GM21529 (cell line): ENCODE results near the gene RGS11.
"Not testable (repeated sequence)": the region's sequence is repeated elsewhere in the genome, so short reads cannot be mapped to it uniquely, and the experiment has no call there.

ENCODE experiments used
- ATAC-seq: cut with Tn5 transposase; IDR thresholded peaks from one replicate; pipeline ENCODE4 v1.9.1; 2021; ENCODE audit not compliant: unreplicated experiment

The RGS11 gene

DNA sequence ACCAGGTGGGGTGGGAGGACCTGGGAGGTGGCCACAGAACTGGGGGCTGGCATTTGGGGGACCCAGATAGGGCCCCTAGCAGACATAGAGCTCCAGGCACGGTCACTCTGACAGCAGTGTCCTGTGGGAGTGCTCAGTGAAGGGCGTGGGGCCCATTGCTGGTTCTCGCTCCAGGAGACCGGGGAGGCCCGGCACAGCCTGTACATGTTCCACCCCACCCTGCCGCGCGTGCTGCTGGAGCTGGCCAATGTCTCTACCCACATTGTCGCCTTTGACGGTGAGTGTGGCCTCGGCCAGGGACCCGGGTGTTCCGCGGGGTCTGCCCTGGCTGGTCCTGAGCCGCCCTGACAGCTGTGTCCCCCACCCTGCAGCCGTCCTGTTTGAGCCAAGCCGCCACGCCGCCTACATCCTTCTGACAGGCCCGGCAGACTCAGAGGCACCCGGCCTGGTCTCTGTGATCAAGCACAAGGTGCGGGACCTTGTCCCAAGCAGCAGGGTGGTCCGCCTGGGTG, 11.2 kb downstream of the RGS11 start:
- no peak for ATAC-seq

DNA sequence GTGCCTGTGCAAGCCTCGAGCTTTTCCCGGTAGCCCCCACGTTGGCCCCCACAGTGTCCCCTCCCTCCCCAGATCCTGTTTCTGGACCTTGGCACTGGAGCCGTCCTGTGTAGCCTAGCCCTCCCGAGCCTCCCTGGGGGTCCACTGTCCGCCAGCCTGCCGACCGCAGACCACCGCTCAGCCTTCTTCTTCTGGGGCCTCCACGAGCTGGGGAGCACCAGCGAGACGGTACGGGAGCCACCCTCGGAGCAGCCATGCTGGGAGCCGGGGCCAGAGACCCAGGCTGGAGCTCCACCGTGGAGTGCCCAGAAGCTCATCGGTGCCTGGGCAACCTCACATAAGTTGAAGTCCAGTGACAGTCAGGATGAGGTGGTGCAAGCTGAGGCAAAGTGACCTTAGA, 11.8 kb downstream of the RGS11 start:
- ATAC-seq, result no peak

DNA sequence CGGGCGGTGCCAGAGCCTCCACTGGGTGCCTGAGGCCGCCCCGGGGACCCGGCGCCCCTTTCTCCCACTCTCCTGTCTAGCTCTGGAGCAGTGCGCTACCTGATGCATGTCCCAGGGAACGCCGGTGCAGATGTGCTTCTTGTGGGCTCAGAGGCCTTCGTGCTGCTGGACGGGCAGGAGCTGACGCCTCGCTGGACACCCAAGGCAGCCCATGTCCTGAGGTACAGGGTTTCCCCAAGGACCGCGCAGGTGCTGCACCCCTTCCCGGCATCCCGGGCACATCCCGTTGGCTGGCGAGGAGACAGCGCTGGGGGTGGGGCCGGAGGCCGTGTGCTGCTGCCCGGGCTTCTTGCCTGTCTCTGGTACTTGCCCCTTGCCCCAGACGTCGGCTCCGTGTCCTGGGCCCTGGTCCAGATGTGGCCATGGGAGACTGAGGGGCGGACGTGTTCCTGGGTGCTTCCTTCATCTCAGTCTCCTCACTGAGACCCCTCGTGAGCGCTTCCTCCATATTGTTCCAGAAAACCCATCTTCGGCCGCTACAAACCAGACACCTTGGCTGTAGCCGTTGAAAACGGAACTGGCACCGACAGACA, 12.5 kb downstream of the RGS11 start:
- ATAC-seq, result no peak

DNA sequence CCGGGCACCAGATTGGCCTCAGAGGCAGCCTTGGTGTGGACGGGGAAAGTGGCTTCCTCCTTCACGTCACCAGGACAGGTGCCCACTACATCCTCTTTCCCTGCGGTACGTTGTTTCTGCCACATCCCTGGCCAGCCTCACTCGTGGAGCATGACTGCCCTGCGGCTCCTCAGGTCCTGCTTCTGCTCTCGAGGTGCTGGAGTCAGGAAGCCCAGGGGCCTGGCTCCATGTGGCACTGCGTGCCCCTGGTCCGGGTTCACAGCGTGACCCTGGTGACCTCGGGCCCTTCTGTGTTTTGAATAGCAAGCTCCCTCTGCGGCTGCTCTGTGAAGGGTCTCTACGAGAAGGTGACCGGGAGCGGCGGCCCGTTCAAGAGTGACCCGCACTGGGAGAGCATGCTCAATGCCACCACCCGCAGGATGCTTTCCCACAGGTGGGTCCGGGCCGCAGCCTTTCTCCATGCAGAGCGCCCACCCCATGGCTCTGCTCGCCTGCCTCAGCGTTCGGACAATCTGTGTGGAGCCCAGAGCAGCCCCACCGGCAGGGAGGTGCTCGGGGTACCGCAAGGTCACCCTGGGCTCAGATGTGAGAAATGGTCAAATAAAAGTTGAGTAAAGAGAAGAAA, 13.5 kb downstream of the RGS11 start:
- ATAC-seq, result no peak

DNA sequence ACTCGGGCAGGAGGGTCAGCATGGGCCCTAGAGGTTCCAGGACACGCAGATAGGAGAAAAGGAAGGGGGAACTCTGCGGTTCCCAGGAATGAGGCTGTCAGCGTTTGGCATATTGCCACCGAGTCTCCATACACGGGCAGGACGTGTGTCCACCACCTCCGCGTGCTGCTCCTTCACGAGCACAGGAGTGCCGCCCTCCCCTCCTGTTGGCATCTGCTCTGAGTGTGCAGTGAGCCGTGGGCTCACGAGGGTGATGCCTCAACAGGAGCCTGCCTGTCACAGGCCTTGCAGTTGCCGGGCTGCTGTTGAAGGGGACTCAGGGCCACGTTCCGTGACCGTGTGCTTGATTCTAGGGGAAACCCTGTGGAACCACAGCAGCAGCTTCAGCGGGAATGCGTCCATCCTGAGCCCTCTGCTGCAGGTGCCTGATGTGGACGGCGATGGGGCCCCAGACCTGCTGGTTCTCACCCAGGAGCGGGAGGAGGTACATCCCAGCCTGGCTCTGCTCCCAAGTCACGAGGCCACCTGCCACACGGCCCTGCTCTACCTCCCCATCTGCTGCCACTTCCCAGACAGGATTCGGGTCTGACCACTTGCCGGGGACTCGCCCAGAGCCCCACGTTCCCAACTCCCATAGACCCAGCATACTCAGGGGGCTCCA, 14.6 kb downstream of the RGS11 start:
- ATAC-seq, result no peak

DNA sequence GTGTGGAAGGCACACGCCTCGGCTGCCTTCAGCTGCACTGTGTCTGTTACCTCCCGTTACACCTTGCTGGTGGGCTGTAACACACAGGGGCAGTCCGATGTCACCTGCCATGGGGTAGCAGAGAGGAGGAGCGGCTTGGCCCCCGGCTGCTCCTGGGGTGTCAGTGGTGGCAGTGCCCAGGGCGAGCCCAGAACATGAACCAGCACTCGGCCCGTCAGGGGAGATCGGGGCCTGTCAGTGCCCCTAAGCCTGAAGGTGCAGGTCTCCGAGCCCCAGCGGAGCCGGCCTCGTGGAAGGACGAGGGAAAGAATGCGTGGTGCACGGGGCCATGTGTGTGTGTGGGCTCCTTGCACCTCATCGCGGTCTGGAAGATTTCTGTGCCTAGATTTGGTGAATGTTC, 15.4 kb downstream of the RGS11 start:
- no peak for ATAC-seq

DNA sequence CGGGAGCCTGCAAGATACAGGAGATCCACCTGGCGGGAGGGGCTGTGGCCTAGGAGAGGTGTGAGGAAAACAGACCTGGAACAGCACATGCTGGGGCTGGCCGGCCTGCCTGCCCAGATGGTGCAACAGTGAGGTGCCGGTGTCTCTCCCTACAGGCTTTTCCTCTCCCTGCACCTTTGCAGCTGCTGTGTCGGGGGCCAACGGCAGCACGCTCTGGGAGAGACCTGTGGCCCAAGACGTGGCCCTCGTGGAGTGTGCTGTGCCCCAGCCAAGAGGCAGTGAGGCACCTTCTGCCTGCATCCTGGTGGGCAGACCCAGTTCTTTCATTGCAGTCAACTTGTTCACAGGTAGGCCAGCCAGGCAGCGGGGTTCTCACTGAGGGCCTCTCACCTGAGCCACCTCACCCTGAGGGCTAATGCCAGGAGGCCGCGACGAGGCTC, 15.9 kb downstream of the RGS11 start:
- ATAC-seq, result no peak

DNA sequence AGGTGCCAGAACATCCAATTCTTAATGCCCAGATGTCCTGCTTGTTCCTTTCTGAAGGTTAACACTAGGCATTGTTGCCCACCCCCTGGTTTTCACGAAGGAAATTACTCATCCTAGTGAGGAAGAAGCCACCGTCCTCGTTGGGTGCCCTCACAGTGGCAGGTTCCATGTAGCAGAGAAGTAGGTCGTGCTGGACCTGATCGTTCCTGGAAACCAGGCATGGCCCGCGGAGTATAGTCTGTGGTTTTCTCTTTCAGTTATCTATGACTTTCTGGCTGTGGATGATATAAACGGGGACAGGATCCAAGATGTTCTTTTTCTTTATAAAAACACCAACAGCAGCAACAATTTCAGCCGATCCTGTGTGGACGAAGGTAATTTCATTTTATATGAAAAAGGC, 16.5 kb downstream of the RGS11 start:
- no peak for ATAC-seq

DNA sequence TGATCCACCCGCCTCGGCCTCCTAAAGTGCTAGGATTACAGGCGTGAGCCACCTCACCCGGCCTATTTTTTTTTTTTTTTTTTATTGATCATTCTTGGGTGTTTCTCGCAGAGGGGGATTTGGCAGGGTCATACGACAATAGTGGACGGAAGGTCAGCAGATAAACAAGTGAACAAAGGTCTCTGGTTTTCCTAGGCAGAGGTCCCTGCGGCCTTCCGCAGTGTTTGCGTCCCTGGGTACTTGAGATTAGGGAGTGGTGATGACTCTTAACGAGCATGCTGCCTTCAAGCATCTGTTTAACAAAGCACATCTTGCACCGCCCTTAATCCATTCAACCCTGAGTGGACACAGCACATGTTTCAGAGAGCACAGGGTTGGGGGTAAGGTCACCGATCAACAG, 17.7 kb downstream of the RGS11 start:
- ATAC-seq, result not testable (repeated sequence)

DNA sequence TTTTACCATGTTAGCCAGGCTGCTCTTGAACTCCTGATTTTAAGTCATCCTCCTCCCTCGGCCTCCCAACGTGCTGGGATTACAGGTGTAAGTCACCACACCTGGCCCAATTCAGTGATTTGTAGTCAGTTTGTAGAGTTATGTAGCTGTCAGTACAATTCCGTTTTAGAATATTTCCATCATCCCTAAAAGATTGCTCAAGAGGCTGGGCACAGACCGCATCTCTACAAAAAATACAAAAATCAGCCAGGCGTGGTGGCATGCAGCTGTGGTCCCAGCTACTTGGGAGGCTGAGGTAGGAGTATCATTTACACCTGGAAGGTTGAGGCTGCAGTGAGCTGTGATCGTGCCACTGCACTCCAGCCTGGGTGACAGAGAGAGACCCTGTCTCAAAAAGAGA, 20.6 kb downstream of the RGS11 start:
- no peak for ATAC-seq

DNA sequence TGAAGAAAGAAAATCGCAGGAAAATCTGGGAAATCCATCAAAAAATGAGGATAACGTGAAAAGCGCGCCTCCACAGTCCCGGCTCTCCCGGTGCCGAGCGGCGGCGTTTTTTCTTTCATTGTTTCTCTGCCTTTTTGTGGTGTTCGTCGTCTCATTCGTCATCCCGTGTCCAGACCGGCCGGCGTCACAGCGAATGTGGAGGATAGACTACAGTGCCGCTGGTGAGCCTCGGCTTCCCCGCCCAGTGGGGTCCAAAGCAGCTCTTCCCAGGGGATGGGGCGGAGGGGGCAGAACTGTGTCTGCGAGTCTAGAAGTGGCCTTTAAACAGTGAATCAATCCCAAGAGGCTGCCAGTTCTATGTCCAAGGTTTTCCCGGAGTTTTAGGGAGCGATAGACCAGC, 21.3 kb downstream of the RGS11 start:
- ATAC-seq, result no peak

DNA sequence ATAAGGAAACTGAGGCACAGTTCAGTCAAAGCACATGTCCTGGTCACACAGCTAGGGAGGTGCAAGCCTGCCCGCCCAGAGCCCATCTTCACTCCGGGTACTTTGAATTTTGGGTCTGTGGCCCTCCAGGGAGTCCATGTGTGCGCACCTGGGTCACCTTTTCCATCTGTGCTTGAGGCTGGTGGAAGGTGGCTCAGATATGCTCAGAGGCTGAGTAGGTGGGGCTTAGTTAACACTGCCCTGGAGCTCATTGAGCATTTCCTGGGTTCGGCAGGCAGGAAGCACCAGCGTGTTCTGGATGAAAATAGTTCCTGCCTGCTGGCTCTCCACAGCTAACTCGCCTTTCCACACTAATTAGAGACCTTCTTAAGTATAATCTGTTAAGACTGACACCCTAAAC, 21.9 kb downstream of the RGS11 start:
- ATAC-seq, result no peak

DNA sequence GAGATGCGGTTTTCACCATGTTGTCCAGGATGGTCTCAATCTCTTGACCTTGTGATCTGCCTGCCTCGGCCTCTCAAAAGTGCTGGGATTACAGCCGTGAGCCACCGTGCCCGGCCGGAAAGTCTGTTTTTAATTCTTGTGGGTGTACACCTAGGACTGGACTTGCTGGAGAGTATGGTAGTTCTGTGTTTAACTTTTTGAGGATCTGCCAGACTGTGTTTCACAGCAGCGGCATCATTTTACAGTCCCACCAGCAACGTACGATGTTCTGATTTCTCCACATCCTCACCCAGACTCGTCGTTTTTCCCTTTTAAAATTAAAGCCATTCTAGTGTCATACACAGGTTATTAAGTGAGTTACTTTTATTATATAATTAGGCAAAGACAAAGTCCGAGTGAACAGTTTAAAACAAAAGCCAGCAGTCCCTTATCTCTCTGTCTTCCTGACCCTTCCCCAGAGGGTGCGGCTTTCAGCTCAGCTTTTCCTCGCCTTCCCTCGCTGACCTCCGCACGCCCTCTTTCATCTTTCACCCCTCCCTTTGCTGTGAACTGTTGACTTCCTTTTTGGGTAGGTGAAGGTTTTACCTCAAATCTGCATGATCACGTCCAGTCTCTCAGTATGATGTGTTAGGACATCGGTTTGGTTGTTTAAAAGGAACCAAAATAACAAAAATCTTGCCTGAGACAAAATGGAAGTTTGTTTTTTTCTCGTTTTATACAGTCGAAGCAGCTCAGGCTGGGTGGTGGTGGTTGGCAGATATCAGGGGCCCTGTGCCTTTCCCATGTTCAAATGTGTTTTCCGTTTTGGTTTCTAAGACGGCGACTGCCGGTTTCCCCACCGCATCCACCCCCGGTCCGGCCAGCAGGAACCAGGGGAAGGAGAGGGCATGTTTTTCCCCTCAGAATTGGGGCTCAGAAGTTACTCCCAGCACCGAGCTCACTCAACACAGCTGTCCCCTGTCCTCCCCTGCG, 23.1 kb downstream of the RGS11 start:
- ATAC-seq, result peak; percentile 52

DNA sequence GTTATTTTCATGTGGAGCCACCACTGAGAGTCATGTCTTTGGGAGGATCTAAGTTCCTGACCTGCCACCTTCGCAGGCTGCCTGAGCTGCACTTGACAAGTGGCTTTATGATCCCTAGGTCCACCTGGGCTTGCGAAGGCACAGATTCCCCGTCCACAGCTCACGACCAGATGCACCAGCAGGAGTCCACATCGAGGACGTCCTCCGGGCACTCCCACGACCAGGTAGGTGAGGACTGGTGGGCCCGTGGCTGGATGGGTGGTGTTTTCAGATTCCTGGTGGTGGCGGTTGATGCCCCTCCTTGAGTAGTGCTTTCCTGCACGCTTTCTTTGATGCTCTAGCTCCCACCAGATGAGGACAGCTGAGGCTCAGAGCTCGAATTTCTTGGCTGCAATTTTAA, 26.3 kb downstream of the RGS11 start:
- no peak for ATAC-seq

DNA sequence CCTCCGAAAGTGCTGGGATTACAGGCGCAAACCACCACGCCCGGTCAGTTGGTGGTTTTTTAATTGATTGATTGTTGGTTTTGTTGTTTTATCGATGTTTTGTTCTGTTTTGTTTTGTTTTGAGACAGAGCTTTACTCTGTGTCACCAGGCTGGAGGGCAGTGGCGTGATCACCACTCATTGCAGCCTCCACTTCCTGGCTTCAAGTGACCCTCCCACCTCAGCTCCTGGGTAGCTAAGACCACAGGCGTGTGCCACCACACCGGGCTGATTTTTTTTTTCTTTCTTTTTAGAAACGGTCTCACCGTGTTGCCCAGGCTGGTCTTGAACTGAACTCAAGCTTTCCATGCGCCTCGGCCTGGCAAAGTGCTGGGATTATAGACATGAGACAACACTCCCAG, 28.7 kb downstream of the RGS11 start:
- no peak for ATAC-seq

DNA sequence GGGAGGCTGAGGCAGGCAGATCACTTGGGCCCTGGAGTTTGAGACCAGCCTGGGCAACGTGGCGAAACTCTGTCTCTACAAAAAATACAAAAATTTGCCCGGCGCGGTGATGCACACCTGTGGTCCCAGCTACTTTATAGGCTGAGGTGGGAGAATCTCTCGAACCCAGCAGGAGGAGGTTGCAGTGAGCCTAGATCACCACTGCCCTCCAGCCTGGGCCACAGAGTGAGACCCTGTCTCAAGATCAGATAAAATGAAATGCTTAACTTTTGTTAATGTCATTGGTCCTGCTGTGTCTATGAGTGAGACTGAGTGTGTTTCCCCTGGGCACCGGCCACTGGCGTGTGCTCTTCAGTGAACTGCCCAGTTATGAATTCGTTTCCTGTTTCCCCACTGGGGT, 30.6 kb downstream of the RGS11 start:
- ATAC-seq, result no peak

DNA sequence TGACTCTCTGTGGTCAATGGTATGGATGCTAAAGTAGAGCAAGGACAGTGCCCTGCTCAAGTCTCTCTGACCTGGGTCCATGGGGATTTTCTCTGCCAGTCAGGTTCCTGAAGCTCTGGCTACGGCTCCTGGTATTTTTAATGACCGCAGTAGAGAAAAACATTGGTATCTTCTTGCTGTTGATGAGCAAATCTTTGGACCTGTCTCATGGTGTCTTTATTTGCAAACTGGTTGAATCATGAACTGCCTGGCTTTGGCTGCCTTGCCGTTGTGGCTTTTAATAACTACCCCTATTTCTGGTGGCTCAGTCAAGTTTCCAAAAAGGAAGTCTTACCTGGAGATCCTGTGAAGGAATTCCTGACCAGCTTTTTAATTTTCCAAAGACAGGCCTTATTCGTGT, 32.4 kb downstream of the RGS11 start:
- ATAC-seq, result no peak

DNA sequence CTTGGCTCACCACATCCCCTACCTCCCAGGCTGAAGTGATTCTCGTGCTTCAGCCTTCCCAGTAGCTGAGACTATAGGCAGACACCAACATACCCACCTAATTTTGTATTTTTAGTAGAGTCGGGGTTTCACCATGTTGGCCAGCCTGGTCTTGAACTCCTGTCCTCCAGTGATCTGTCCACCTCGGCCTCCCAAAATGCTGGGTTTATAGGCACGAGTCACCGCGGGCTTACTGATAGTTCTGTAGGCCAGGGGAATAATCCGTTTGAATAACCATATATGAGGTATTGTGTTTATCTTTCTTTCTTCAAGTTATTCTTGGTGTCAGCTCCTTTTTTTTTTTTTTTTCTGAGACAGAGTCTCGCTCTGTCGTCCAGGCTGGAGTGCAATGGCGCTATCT, 33.5 kb downstream of the RGS11 start:
- no peak for ATAC-seq

DNA sequence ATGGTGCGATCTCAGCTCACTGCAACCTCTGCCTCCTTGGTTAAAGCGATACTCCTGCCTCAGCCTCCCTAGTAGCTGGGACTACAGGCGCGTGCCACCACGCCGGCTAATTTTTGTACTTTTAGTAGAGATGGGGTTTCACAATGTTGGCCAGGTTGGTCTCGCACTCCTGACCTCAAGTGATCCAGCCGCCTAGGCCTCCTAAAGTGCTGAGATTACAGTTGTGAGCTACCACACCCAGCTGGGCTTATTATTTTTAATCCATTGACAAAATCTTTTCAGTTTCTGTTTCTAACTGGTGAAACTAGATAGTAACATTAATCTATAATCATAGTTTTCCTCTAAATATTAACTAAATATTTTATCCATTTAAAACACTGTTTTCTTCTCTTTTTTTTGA, 35.2 kb downstream of the RGS11 start:
- no peak for ATAC-seq

DNA sequence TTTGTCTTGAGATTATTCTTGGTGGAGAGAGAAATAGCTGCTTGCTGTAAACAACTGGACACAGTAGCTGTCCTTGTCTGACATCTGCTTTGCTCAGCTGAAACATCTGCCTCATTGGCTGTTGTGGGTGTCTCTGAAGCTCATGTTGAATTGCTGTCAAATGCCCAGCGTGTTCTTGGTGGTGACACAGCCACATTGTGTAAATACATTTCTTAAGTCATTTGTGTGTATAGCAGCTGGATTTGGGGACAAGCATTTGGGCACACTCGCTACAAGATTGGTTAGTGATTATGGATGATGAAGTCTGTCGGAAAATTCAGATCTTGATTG, 35.8 kb downstream of the RGS11 start:
- no peak for ATAC-seq

DNA sequence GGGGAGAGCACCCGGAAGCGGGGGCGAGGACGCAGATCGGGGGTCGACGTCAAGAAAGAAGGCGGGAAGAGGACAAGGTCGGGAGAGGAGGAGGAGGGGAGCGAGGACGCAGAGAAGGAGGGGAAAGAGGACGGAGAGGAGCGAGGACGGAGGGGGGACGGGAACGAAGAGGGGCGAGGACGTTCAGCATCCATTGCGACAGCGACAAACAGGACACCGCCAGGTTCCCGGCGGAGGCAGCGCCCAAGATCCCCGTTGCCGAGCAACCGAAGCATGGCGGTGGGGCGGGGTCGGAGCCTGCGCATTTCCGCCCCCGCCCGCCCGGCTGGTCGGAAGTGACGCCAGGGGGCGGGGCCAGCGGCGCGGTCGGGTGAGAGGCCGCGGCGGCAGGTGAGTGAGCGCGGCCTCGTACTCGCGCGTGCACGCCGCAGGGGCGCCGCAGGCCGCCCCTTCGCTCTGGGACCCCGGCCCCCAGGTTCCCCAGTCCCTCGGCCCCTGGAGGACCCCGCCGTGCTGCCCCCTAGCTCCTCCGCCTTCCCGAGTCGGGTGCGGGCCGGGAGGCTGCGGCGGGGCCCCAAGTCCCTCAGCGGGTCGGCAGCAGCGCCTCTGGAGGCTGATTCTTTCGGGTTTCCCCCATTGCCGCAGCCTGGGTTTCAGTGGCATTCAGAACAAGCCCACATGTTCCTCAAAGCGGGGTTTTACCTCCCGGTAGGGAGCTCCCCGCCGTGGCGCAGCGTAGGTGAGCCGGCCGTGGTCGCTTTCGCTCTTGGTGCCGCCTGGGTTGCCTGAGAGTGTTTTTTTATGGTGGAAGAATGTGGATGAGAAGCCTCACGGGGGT, 41.1 kb downstream of the RGS11 start, which contains the start of gene FAM234A:
Gene FAM234A, plus strand, starts transcription at position 354 of the 838 bp plus-strand sequence. CDS start 19,593 bp downstream, outside the sequence.
- ATAC-seq, result peak; percentile 88
